Sigmoid colon (tissue), 7 donors: ENCODE measurements around the gene CHRM1. TPM values are rescaled to one million over a fixed set of nuclear protein-coding genes. Genes with fewer than 3 reads are reported as not detected.

Source experiments
- DNase-seq: peaks from one replicate; pipeline ENCODE4 v3.0.0-alpha.2; 2019
- H3K27ac ChIP-seq, 4 donors: fragments of 200-600 bp; sonication (generic); one replicate each; pipeline ENCODE4 v1.5.1; 2016 to 2019; ENCODE audit warnings: mild to moderate bottlenecking in 1 of 4
- H3K27me3 ChIP-seq, 3 donors: fragments of 200-600 bp; sonication (generic); one replicate each; pipeline ENCODE4 v1.5.1; 2019; ENCODE audit warnings: mild to moderate bottlenecking in 1 of 3
- H3K36me3 ChIP-seq, 4 donors: fragments of 200-600 bp; sonication (generic); one replicate each; pipeline ENCODE4 v1.5.1; 2016 to 2019
- H3K4me1 ChIP-seq, 4 donors: fragments of 200-600 bp; sonication (generic); one replicate each; pipeline ENCODE4 v1.5.1; 2017 to 2019
- H3K4me3 ChIP-seq, 4 donors: fragments of 200-600 bp; sonication (generic); one replicate each; pipeline ENCODE4 v1.5.1; 2017 to 2019; ENCODE audit warnings: mild to moderate bottlenecking in 2 of 4, moderate library complexity in 1 of 4
- H3K9me3 ChIP-seq, 4 donors: fragments of 200-600 bp in 3 of 4; sonication (generic) in 3 of 4; one replicate each; pipeline versions ENCODE4 v1.5.1 to v1.6.1; 2013 to 2019
- CTCF ChIP-seq, 4 experiments: fragments of 450-650 bp in 3 of 4; fragments of 200-600 bp in 1 of 4; IDR thresholded peaks; one replicate each; pipeline ENCODE4 v1.5.1; 2016 to 2019; ENCODE audit warnings: antibody characterized with exemption in 4 of 4, mild to moderate bottlenecking in 3 of 4, moderate library complexity in 2 of 4
- EP300 ChIP-seq, 4 donors: sonication (generic); formaldehyde crosslinking; IDR thresholded peaks; one replicate each; pipeline ENCODE4 v1.6.1; 2017; ENCODE audit warnings: antibody characterized with exemption in 4 of 4
- POLR2A ChIP-seq, 2 donors: fragments of 450-650 bp; IDR thresholded peaks; one replicate each; pipeline ENCODE4 v1.6.1; 2016; ENCODE audit warnings: antibody characterized with exemption in 2 of 2, mild to moderate bottlenecking in 2 of 2, moderate library complexity in 2 of 2
- POLR2AphosphoS5 ChIP-seq, 4 donors: sonication (generic); formaldehyde crosslinking; IDR thresholded peaks; one replicate each; pipeline ENCODE4 v1.6.1; 2017; ENCODE audit warnings: antibody characterized with exemption in 4 of 4
- WGBS, 2 donors: extraction: QIAGEN DNeasy Blood & Tissue Kit; methylation state at CpG; one replicate each; pipeline ENCODE4 v1.1.7; 2013; 5-methylcytosine and 5-hydroxymethylcytosine counted together
- intact Hi-C: fragments of 100-400 bp; cut with DNase I; formaldehyde crosslinking; loops from one replicate; pipeline ENCODE4 v1.15.1; 2023
- polyA plus RNA-seq, 3 donors: library from polyadenylated mRNA; stranded (reverse); fragments of 200-250 nt; gene quantifications; one replicate each; pipeline ENCODE4 v1.2.3, GENCODE V29; 2013
- total RNA-seq, 4 donors: library from RNA; depleted of rRNA; stranded (reverse); fragments of >200 nt; gene quantifications; one replicate each; pipeline ENCODE4 v1.1.0, GENCODE V29; 2016
- donor health status: healthy with polysubstance abuse.
- donor health status: Bipolar disorder and iron deficiency.
- donor health status: healthy.

Gene CHRM1
- total and polyA plus RNA-seq, 7 donors = 0.16 to 0.60 (median 0.41) TPM; not detected in 2

DNA sequence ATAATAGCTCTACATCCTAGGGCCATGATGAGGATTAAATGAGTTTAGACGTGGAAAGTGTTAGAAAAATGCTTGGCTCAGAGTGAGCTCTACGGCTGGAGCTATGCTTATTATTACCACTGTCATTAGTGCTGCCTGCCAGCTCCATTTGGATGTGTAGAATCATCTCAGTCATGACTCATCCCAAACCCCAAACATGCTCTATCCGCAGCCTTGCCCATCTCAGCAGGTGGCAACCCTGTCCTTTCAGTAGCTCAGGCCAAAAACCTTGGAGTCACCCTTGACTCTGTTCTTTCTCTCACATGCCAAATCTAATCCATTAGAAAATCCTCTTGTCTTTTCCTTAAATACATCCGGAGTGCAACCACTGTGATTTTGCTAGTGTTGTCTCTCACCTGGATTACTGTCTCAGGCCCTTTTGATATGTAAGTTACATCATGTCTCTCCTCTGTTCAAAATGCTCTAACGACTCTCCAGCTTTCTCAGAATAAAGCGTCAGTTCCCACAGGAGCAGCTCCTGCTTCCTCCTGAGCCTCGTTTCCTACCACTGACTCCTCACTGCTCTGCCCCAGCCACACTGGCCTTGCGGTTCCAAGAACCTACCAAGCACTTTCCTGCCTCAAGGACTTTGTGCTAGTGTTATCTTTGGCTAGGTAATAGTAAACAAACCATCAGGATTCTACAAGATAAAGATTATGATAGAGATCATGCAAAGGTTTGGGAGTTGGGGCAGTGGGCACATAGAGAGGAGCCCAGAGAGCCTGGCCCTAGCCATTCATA, 10.5 kb upstream of the CHRM1 start:
- TF ChIP-seq POLR2A (IDR thresholded peaks at IDR 0.05) (no peak), POLR2AphosphoS5 (IDR thresholded peaks at IDR 0.05) (no peak), CTCF (IDR thresholded peaks at IDR 0.05) (no peak), EP300 (IDR thresholded peaks at IDR 0.05) (no peak)
- H3K27ac ChIP-seq = no peak overlapping the region
- H3K36me3 ChIP-seq = no peaks in the 10 kb centered on the region
- H3K27me3 ChIP-seq = peaks cover 7 to 10% (median 9%) of the 10 kb centered on the region in 3 donors
- intact Hi-C loops = no loop called here
- WGBS, 2 donors = 46 to 65% methylated on average over 8 of the region's 8 CpGs
- H3K9me3 ChIP-seq = no peaks in the 10 kb centered on the region
- H3K4me1 ChIP-seq = peaks cover 0 to 4% (median 3%) of the 10 kb centered on the region in 4 donors
- no peak overlapping the region for H3K4me3 ChIP-seq
- no peak for DNase-seq

DNA sequence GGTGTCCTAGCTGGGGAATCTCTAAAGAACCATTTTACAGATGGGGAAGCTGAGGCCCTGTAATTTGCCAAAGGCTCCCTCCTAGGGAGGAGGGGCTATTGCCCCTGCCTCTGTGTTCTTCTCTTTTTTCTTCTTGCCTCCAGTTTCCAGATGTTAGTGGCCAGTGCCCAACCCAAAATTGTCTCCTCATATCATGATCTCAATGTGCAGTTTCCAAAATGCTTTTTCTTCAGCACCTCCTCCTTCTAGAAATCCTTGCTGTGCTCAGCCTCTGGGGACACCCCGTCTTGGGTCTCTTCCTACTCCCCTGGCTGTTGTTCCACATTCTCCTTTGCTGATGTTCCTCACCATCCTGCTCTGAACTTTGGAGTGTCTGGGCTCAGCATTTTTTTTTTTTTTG, 9.5 kb upstream of the CHRM1 start:
- no peak overlapping the region for H3K4me3 ChIP-seq
- H3K27ac ChIP-seq = no peak overlapping the region
- DNase-seq = no peak
- intact Hi-C loops = no loop called here
- no peaks in the 10 kb centered on the region for H3K9me3 ChIP-seq
- TF ChIP-seq EP300 (IDR thresholded peaks at IDR 0.05) (no peak), POLR2AphosphoS5 (IDR thresholded peaks at IDR 0.05) (no peak), POLR2A (IDR thresholded peaks at IDR 0.05) (no peak), CTCF (IDR thresholded peaks at IDR 0.05) (no peak)
- H3K4me1 ChIP-seq = peaks cover 0 to 15% (median 13%) of the 10 kb centered on the region in 4 donors
- no peaks in the 10 kb centered on the region for H3K36me3 ChIP-seq
- H3K27me3 ChIP-seq = peaks cover 17 to 20% (median 19%) of the 10 kb centered on the region in 3 donors
- WGBS, 2 donors = 58 to 65% methylated on average over 1 of the region's 1 CpG

DNA sequence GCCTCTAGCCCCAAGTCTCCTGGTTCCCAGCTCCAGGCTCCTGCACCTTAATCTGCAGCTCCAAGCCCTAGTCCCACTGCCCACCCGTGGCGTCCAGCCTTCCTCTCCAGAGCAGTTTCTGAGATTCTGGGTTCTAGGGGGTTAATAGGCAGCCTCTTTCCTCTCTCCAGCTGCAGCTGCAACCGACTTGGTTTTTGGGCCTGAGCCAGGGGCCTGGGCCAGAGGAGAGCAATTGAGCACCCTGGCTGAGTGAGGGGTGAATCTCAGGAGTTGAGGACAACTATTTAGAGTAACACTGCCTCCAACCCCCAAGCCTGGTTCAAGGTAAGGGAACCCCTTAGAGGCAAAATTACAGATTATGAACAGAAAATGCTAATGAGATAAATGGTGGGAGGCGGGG, 9.0 kb upstream of the CHRM1 start:
- 49 to 59% methylated on average over 4 of the region's 4 CpGs for WGBS, 2 donors
- Histone ChIP-seq H3K36me3 (no peaks in the 10 kb centered on the region), H3K4me1 (peaks cover 0 to 18% (median 15%) of the 10 kb centered on the region in 4 donors), H3K9me3 (no peaks in the 10 kb centered on the region), H3K4me3 (no peak overlapping the region), H3K27ac (no peak overlapping the region), H3K27me3 (peaks cover 23 to 25% (median 24%) of the 10 kb centered on the region in 3 donors)
- no peak for DNase-seq
- no peak for TF ChIP-seq CTCF (IDR thresholded peaks at IDR 0.05)
- TF ChIP-seq POLR2A (IDR thresholded peaks at IDR 0.05) = no peak
- no peak for TF ChIP-seq EP300 (IDR thresholded peaks at IDR 0.05)
- no peak for TF ChIP-seq POLR2AphosphoS5 (IDR thresholded peaks at IDR 0.05)
- intact Hi-C loops = no loop called here

DNA sequence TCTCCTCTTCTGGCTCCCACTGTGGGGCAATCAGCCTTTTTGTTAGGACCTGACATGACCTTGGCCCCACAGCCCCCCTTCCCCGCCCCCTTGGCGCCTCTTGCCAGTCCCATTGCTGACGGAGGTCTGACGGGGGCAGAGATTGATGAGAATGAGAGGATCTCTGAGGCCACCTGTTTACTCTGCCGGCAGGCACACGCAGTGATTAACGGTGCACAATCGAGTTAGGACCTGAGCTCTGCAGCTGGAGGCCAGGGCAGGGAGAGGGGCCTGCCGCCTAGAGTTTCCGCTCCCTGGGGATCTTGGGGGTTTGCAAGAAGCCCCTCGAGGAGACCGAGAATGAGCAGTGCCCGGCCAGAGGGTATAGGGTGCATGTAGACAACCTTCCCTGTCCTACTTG, 6.8 kb upstream of the CHRM1 start:
- peaks cover 36 to 45% (median 44%) of the 10 kb centered on the region in 3 donors for H3K27me3 ChIP-seq

More for the DNA sequence above, 6.8 kb upstream of the CHRM1 start:
- no peak for TF ChIP-seq POLR2A (IDR thresholded peaks at IDR 0.05)
- TF ChIP-seq EP300 (IDR thresholded peaks at IDR 0.05) = no peak
- no peak for TF ChIP-seq CTCF (IDR thresholded peaks at IDR 0.05)
- TF ChIP-seq POLR2AphosphoS5 (IDR thresholded peaks at IDR 0.05) = no peak
- H3K9me3 ChIP-seq = no peaks in the 10 kb centered on the region
- peaks cover 0 to 30% (median 28%) of the 10 kb centered on the region in 4 donors for H3K4me1 ChIP-seq
- DNase-seq = no peak
- WGBS, 2 donors = 30 to 39% methylated on average over 13 of the region's 13 CpGs
- H3K36me3 ChIP-seq = no peaks in the 10 kb centered on the region
- no peak overlapping the region for H3K4me3 ChIP-seq
- intact Hi-C loops = no loop called here
- no peak overlapping the region for H3K27ac ChIP-seq
